Subcutaneous adipose tissue (tissue), 4 donors: ENCODE data around the gene FAM136A. TPM values are rescaled to one million over a fixed set of nuclear protein-coding genes. Genes with fewer than 3 reads are reported as not detected.

ENCODE experiments used
- CTCF ChIP-seq: fragments of 450-650 bp; IDR thresholded peaks from one replicate; pipeline ENCODE4 v1.5.1; 2016; ENCODE audit warnings: low read depth, mild to moderate bottlenecking, control low read depth, antibody characterized with exemption, moderate library complexity
- small RNA-seq: library from RNA; depleted of rRNA; stranded (forward); fragments of <200 nt; gene quantifications from one replicate; pipeline ENCODE3, GENCODE V24; 2016
- total RNA-seq, 4 donors: library from RNA; depleted of rRNA; stranded (reverse); fragments of >200 nt; gene quantifications; one replicate each; pipeline ENCODE4 v1.1.0, GENCODE V29; 2016

Gene FAM136A
- total RNA-seq, 4 donors from 2014 or later: 13.6 to 24.8 (median 20.4) TPM

GRCh38 chr2:70250434-70250833 is 51.4 kb downstream of the FAM136A start:
- no peak for TF ChIP-seq CTCF

- TF ChIP-seq CTCF: no peak
Observed at GRCh38 chr2:70248181-70248847, 53.6 kb downstream of the FAM136A start, which contains the start of gene TIA1. Gene TIA1, minus strand, starts transcription at chr2:70248628. Its CDS starts 198 bp downstream, at chr2:70248430.

GRCh38 chr2:70247364-70248180 is 54.3 kb downstream of the FAM136A start:
- TF ChIP-seq CTCF: no peak

Small RNA genes within 50 kb of the gene (small RNA-seq; reads per million reads assigned to genes)
- gene AC016700.2 (not detected), gene MIR1285-2 (not detected)

Other genes starting within 250 kb of the FAM136A start
- gene PCBP1, start 214.6 kb downstream of the FAM136A start, total RNA-seq: 100 to 1,000 TPM; 198 to 324 (median 244) TPM
- 10 to 100 TPM in 3 of 4 donors, 1 to 10 TPM in 1; 8.7 to 17.3 (median 11.7) TPM for gene C2orf42, start 111.0 kb downstream of the FAM136A start, total RNA-seq
- 10 to 100 TPM; 75.2 to 89.5 (median 82.6) TPM for gene TIA1, start 53.4 kb downstream of the FAM136A start, total RNA-seq
- 100 to 1,000 TPM in 2 of 4 donors, 10 to 100 TPM in 2; 82.0 to 153 (median 101) TPM for gene PCYOX1, start 43.9 kb downstream of the FAM136A start, total RNA-seq
- 100 to 1,000 TPM in 2 of 4 donors, 10 to 100 TPM in 2; 62.4 to 229 (median 97.1) TPM for gene SNRPG, start 8.3 kb downstream of the FAM136A start, total RNA-seq